ENCODE measurements around the gene RIC1.
A peak's percentile ranks its signal among the peaks of the same experiment; 100 is the strongest.

DNA sequence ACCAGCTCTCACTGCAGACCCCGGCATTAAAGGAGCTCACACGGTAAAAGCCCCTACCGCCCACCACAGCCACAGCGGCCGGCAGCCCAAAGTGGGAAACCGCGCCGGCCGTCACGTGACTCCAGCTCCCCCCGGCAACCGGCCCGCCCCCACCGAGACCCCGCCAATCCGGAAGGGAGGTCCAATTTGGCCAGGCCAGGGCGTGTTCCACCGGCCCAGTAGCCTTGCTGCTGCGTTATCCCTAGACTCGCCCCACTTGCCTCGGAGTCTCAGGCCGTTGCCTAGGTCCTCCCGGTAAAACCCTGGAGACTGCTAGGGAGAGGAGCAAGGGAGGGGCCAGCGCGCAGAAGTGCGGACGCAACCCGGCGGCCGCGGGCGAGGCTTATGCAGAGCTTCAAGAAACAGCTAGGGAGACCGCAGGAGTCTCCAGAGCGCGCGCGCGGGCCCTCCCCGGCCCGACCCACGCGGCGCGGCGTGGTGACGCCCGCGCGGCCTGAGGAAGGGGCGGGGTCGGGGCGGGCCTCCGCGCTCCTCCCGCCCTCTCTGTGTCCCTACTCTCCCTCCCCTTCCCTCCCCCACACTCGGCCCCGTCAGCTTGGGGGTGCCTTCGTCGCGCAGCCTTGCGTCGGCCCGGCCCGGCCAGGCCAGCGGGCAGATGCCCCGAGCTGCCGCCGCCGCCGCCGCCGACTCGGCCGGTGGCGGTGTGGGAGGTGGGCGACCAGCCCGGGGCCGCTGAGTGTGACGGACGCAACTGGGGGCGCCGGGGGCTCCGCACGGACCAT is at the start of gene RIC1:
- TF ChIP-seq POLR2A (IDR thresholded peaks at IDR 0.05), result peak in 3 of 4 donors; percentile 91 to 99 (median 94)
- TF ChIP-seq, protein P1, sequence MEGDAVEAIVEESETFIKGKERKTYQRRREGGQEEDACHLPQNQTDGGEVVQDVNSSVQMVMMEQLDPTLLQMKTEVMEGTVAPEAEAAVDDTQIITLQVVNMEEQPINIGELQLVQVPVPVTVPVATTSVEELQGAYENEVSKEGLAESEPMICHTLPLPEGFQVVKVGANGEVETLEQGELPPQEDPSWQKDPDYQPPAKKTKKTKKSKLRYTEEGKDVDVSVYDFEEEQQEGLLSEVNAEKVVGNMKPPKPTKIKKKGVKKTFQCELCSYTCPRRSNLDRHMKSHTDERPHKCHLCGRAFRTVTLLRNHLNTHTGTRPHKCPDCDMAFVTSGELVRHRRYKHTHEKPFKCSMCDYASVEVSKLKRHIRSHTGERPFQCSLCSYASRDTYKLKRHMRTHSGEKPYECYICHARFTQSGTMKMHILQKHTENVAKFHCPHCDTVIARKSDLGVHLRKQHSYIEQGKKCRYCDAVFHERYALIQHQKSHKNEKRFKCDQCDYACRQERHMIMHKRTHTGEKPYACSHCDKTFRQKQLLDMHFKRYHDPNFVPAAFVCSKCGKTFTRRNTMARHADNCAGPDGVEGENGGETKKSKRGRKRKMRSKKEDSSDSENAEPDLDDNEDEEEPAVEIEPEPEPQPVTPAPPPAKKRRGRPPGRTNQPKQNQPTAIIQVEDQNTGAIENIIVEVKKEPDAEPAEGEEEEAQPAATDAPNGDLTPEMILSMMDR (IDR thresholded peaks at IDR 0.05), result peak in 3 of 6 experiments; percentile 16 to 35 (median 26)
- peak; percentile 89 to 96 for TF ChIP-seq POLR2AphosphoS5 (IDR thresholded peaks at IDR 0.05)

All from upper lobe of left lung (tissue), 4 donors.